Measurements from ENCODE around the gene PKN1.
A peak's percentile ranks its signal among the peaks of the same experiment; 100 is the strongest.
"Not testable (repeated sequence)": the region's sequence is repeated elsewhere in the genome, so short reads cannot be mapped to it uniquely, and the experiment has no call there.

Gene PKN1

DNA sequence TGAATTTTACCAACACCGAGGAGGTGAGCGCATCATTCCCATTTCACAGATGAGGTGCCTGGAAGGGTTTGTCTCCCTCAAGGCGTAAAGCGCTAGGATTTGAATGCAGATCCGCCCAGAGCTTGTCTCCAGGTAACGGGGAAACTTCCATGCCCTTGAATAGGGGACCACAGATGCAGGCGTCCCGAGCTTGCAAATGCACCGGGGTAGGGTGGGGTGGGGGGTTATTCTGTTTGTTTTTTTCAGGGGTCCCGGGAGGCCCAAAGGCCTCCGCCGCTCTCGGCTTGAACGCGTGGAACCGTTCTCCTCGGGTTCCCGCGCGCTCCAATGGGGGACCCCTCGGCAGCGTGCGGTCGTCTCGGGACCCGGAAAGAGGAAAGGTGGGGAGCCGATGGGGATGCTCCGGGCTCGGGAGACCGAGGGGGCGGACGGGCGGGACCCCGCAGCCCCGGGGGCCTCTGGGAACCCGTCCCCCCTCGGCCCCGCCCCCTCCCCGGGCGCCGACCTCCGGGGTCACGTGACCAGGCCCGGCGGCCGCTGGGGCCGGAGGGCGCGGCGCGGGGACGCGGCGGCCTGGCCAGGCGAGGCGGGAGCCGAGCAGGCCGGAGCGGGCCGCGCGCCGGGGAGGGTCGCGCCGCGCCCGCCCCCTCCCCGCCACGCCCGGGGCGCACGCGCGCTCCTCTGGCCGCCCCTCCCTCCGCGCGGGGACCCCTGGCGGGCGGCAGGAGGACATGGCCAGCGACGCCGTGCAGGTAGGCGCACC is at the start of gene PKN1:
Gene PKN1 (plus strand): TSS at position 516 of the 763 bp plus-strand sequence. CDS start 216 bp downstream, at position 732.
- peak in 1 of 2 experiments; percentile 2 for DNase-seq

GRCh38 chr19:14383661-14384555 is 49.2 kb upstream of the PKN1 start:
- no peak for DNase-seq

GRCh38 chr19:14385492-14385891 is 47.6 kb upstream of the PKN1 start:
- DNase-seq: no peak

DNA sequence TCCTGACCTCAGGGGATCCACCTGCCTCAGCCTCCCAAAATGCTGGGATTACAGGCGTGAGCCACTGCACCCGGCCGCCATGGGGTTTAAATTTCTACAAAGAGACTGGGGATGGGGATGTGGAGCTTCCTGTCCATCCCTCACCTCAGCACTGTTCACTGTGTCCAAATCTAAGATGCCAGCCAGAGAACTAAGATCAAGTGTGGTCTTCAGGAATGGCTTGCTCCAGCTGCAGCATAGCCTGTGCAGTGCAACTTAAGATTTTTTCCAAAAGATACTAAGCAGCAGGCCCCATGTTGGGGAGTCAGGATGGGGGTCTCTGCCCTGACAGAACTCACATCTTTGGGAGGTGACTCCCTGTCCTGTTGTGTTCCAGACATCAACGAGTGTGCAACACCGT is 42.6 kb upstream of the PKN1 start:
- no peak for DNase-seq

DNA sequence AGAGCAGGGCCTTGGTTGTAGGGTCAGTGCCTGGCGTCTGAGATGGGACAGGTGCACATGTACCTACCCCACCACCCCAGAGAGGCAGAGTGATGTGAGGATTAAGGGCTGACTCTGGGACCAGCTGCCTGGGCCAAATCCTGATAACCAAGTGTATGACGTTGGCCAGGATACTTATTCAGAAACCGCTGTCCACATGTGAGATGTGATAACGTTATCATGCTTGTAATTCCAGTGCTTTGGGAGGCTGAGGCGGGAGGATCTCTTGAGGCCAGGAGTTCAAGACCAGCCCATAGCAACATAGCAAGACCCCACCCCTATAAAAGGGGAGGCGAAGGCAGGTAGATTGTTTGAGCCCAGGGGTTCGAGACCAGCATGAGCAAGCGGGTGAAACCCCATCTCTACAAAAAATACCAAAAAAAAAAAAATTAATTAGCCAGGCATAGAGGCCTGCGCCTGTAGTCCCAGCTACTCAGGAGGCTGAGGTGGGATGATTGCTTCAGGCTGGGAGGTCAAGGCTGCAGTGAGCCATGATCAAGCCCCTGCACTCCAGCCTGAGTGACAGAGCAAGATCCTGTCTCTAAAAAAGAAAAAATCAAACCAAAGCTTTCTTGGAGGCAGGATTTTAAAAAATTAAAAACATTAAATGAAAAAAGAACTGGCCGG is 41.8 kb upstream of the PKN1 start:
- DNase-seq: no peak

GRCh38 chr19:14393329-14393728 is 39.8 kb upstream of the PKN1 start:
- DNase-seq: no peak

DNA sequence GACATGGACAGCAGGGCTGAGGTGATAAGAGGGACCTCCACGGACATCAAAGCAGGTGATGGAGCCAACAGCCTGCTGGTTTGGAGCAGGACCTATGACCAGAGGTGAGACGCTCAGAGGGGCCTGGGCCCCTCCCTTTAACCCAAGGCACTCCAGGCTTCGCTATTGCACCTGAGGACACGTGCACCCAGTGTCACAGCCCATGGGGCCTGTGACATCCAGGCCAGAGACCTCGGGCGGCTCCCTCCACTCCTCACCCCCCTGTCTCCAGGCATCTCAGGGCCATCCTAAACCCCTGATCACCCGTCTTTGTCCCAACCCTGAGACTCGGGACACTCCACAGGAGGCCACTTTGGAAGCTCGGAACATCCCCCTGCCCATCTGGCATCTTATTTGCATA is 38.9 kb upstream of the PKN1 start:
- DNase-seq: no peak

GRCh38 chr19:14395262-14395661 is 37.8 kb upstream of the PKN1 start:
- no peak for DNase-seq

GRCh38 chr19:14395710-14396336 is 37.3 kb upstream of the PKN1 start:
- DNase-seq: no peak

GRCh38 chr19:14396730-14397129 is 36.4 kb upstream of the PKN1 start:
- not testable (repeated sequence) for DNase-seq

GRCh38 chr19:14397168-14397567 is 35.9 kb upstream of the PKN1 start:
- not testable (repeated sequence) for DNase-seq

DNA sequence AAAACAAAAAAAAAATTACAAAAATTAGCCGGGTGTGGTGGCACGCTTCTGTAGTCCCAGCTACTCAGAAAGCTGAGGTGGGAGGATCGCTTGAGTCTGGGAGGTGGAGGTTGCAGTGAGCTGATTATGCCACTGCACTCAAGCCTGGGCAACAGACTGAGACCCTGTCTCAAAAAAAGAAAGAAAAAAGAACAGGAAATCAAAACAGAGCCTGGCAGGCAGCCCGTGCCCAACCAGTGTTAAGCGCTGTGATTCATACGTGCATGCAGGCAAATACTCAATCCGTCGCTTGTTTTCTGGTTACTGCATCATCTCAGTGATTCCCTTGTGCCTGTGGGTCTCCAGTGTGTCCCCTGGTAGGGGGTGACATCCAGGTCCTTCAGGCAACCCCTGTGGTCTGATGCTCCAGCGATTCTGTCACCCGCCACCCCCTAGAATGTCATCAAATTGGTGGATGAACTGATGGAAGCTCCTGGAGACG is 32.1 kb upstream of the PKN1 start:
- DNase-seq: no peak

GRCh38 chr19:14401468-14402195 is 31.5 kb upstream of the PKN1 start:
- no peak for DNase-seq

DNA sequence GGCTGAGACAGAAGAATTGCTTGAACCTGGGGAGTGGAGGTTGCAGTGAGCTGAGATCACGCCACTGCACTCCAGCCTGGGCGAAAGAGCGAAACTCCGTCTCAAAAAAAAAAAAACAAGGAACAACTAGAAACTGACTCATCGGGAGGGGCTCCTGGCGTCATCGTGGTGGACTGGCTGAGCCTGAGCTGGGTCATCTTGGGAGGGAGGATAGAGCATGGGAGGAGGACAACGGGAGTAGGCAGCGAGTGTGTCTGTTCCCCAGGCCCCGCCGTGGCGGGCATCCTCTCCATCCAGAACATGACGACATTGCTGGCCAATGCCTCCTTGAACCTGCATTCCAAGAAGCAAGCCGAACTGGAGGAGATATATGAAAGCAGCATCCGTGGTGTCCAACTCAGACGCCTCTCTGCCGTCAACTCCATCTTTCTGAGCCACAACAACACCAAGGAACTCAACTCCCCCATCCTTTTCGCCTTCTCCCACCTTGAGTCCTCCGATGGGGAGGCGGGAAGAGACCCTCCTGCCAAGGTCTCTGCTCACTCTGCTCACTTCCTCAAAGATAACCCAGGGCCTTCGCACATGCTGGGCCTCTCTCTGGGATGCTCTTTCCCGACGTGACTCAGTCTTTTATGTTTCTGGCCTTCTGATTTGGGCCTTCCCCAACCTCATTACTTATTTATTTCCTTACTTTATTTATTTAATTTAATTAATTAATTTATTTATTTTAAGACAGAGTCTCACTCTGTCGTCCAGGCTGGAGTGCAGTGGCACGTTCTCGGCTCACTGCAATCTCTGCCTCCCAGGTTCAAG is 30.6 kb upstream of the PKN1 start:
- no peak for DNase-seq

DNA sequence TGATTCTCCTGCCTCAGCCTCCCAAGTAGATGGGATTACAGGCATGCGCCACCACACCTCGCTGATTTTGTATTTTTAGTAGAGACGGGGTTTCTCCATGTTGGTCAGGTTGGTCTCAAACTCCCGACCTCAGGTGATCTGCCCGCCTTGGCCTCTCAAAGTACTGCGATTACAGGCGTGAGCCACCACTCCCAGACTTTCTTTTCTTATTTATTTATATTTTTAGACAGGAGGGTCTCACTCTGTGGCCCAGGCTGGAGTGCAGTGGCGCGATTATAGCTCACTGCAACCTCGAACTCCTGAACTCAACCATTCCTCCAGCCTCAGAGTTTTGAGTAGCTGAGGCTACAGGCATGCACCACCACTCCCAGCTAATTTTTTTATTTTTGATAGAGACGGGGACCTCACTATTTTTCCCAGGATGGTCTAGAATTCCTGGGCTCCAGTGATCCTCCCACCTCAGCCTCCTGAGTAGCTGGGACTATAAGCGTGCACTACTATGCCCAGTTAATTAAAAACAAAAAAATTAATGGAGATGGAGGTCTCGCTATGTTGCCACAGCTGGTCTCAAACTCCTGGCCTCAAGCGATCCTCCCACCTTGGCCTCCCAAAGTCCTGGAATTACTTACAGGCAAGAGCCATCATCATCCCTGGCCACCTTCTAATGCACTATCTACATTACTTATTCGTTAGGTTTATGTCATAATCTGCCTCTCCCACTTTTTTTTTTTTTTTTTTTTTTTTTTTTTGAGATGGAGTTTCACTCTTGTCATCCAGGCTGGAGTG is 29.8 kb upstream of the PKN1 start:
- not testable (repeated sequence) for DNase-seq

DNA sequence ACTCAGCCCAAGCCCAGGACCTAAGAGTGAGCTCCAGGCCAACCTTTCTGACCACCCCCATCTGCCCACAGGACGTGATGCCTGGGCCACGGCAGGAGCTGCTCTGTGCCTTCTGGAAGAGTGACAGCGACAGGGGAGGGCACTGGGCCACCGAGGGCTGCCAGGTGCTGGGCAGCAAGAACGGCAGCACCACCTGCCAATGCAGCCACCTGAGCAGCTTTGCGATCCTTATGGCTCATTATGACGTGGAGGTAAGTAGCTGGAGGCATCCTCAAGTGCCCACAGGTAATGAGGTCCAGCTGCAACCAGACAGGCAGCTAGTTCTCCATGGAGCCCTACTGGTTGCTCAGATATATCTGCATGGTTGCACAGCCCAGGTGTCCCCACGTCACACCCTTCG is 28.8 kb upstream of the PKN1 start:
- peak in 1 of 2 experiments; percentile 3 for DNase-seq

DNA sequence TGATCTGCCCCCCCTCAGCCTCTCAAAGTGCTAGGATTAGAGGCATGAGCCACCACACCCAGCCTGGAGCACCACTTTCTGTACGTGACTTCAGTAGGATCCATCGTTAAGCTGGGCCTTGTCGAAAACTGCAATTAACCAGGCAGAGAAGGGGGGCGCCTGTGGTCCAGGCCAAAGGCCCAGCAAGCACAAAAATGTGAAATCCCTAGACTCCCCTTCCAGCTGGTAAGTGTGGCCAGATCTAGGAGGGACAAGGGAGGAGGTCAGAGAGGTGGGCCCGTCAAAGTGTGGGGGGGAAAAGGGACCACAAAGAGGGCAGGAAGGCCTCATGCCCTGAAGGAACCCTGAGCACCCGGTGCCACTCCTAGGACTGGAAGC is 27.7 kb upstream of the PKN1 start:
- DNase-seq: no peak

DNA sequence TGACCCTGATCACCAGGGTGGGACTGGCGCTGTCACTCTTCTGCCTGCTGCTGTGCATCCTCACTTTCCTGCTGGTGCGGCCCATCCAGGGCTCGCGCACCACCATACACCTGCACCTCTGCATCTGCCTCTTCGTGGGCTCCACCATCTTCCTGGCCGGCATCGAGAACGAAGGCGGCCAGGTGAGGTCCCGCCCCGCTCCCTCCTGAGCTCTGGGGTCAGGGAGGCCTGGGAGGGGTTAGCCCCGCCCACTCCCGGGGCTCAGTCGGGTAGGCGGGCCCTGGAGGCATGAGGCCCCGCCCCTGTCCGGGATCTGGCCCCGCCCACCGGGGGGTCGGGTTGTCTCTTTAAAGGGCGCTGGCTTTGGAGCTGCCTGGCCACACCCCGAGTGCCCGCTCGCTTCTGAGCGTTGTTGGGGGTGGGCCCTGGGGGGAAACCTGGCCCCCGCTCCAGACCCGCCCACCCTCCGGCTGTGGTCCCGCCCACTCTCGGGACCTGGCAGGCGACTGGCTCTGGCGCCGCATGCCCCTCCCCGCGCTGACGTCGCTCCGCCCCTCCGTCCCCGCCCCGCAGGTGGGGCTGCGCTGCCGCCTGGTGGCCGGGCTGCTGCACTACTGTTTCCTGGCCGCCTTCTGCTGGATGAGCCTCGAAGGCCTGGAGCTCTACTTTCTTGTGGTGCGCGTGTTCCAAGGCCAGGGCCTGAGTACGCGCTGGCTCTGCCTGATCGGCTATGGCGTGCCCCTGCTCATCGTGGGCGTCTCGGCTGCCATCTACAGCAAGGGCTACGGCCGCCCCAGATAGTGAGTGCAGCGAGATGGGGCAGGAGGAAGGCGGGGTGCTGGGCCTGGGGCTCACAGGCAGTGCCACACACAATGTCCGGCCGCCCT is 27.1 kb upstream of the PKN1 start:
- DNase-seq: peak; percentile 23 to 57

Measured in cerebellar nuclear complex (tissue), 1 donor.